ENCODE measurements around the gene DELE1. TPM values are rescaled to one million over a fixed set of nuclear protein-coding genes. Genes with fewer than 3 reads are reported as not detected.

DELE1 gene
- total RNA-seq, 1 experiment from 2014 or later = 81.5 TPM

- TF ChIP-seq ELF4 (CRISPR knock-in tag; IDR thresholded peaks at IDR 0.05; ENCODE audit: low read depth) (no peak), TCF7 (CRISPR knock-in tag; IDR thresholded peaks at IDR 0.05; ENCODE audit: low read depth) (no peak)
Measured at GRCh38 chr5:141958113-141958512, 34.4 kb downstream of the DELE1 start, which contains the start of gene PCDH12 (continued).

DNA sequence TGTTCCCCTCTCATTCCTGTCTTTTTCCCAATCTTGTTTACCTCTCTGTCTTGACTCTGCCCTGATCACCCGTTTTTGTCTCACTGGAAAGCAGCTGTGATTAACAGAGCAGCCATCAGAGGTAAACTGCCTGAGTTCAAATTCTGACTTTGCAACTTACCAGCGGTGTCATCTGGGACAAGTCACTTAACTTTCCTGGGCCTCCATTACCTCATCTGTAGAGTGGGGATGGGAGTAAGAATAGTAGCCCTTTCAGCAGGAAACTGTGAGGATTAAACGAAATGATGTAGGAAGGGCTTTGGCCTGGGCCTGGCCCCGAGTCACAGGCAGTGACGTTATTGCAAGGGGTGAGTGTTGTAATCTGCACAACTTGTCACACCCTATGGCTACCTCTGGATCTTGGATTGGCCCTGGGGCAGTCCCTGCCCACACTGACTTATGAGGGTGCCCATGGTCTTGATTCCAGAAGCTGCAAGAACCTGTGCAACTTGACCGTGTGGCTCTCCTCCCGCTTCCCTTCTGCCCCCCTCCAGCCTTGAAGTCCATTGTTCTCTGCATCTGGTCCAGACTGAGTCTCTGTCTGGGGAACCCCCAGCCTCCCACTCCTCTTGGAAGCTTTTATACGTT is 35.0 kb downstream of the DELE1 start:
- peaks cover 38% of the 10 kb centered on the region for H3K4me1 Mint-ChIP-seq
- DNase-seq (ENCODE audit: low spot score) (no peak), ATAC-seq (no peak)
- H3K36me3 Mint-ChIP-seq = no peaks in the 10 kb centered on the region
- H3K27me3 Mint-ChIP-seq (ENCODE audit: low read depth) = no peaks in the 10 kb centered on the region
- no peak overlapping the region for H3K27ac Mint-ChIP-seq
- ChIA-PET POLR2A (interaction anchor here (0.8 kb wide), 1 partner anchor 35 kb away, joined by 3 read pairs; the partner anchor contains the start of gene DELE1), CTCF (interaction anchor here (1.0 to 7.4 kb wide), 15 partner anchors 12 to 308 kb away, joined by 3 to 136 read pairs (median 6); partner anchors contain the start of genes DELE1, FCHSD1, PCDH1 and RNF14)
- no peaks in the 10 kb centered on the region for H3K9me3 Mint-ChIP-seq
- no peak overlapping the region for H3K4me3 Mint-ChIP-seq
- no peak for TF ChIP-seq OVOL2 (CRISPR knock-in tag; IDR thresholded peaks at IDR 0.05; ENCODE audit: borderline replicate concordance)
- TF ChIP-seq USF2 (CRISPR knock-in tag; IDR thresholded peaks at IDR 0.05) = no peak

DNA sequence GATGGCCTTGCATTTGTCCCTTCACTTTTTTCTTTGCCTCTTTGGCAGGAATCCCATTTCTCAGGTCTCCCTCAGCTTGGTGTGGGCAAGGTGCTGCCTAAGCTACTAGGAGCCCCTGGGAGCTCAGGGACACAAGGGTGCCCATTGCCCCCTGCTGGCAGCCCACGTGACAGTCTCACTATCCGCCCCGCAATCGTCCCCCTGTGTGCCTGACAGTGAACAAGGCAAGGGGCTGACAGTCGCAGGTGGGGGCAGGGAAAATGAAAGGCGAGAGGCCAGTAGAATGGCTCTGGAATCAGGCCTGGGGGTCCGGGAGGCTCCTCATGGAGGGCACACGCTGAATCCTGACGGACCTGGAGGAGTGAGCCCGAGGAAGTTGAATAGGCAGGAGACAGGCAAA is 36.3 kb downstream of the DELE1 start:
- Mint-ChIP-seq H3K4me3 (no peak overlapping the region), H3K27ac (no peak overlapping the region), H3K36me3 (no peaks in the 10 kb centered on the region), H3K9me3 (no peaks in the 10 kb centered on the region), H3K27me3 (ENCODE audit: low read depth) (no peaks in the 10 kb centered on the region), H3K4me1 (peaks cover 38% of the 10 kb centered on the region)
- CTCF ChIA-PET = interaction anchor here (0.6 to 7.4 kb wide), 67 partner anchors 10 to 484 kb away, joined by 3 to 136 read pairs (median 7); partner anchors contain the start of genes ARAP3, DELE1, DIAPH1 and FCHSD1
- POLR2A ChIA-PET = interaction anchor here (1.2 to 1.7 kb wide), 4 partner anchors 9 to 258 kb away, joined by 3 to 8 read pairs (median 4); partner anchors contain the start of genes DELE1 and RNF14
- DNase-seq (ENCODE audit: low spot score) (peak; percentile 54), ATAC-seq (peak; percentile 10)
- TF ChIP-seq ZBTB21 (CRISPR knock-in tag; IDR thresholded peaks at IDR 0.05; ENCODE audit: borderline replicate concordance) (no peak), ZNF423 (CRISPR knock-in tag; IDR thresholded peaks at IDR 0.05) (0 out of 2 replicates have a peak, but pooled peaks have one; percentile 44), ZNF416 (CRISPR knock-in tag; IDR thresholded peaks at IDR 0.05) (no peak), ATF1 (CRISPR knock-in tag; IDR thresholded peaks at IDR 0.05) (no peak), MLX (CRISPR knock-in tag; IDR thresholded peaks at IDR 0.05) (no peak), AFF4 (CRISPR knock-in tag; IDR thresholded peaks at IDR 0.05; ENCODE audit: borderline replicate concordance) (no peak), ERG (CRISPR knock-in tag; IDR thresholded peaks at IDR 0.05) (no peak), USF2 (CRISPR knock-in tag; IDR thresholded peaks at IDR 0.05) (peak; percentile 81), ARID4B (CRISPR knock-in tag; IDR thresholded peaks at IDR 0.05; ENCODE audit: borderline replicate concordance) (no peak), TCF7 (CRISPR knock-in tag; IDR thresholded peaks at IDR 0.05; ENCODE audit: low read depth) (no peak)
- TF ChIP-seq, protein P1, sequence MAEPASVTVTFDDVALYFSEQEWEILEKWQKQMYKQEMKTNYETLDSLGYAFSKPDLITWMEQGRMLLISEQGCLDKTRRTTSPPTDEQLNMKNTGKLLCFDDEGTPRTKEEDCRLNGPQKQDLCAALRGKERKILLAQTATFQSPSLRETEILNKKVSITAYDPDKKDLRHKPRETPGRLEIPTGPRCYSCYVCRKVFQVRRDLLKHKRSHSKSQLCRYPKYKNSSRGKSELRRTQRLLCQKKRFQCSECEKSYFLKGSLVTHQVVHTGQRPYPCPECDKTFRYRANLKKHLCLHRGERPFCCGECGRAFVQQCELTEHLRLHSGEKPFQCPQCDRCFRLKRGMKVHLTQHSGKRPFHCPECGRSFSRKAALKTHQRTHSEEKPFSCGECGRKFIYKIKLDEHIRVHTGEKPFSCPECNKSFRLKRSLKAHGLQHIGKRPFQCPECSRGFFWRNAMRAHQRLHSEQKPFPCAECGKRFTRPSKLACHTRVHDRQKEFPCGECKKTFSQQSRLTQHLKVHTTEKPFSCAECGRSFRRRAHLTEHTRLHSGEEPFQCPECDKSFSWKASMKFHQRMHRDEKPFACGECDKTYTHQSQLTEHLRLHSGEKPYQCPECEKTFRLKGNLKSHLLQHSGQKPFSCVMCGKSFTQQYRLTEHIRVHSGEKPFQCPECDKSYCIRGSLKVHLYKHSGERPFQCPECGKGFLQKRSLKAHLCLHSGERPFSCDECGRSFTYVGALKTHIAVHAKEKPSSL (CRISPR knock-in tag; conservative IDR thresholded peaks at IDR 0.05) = no peak
- TF ChIP-seq, protein P2, sequence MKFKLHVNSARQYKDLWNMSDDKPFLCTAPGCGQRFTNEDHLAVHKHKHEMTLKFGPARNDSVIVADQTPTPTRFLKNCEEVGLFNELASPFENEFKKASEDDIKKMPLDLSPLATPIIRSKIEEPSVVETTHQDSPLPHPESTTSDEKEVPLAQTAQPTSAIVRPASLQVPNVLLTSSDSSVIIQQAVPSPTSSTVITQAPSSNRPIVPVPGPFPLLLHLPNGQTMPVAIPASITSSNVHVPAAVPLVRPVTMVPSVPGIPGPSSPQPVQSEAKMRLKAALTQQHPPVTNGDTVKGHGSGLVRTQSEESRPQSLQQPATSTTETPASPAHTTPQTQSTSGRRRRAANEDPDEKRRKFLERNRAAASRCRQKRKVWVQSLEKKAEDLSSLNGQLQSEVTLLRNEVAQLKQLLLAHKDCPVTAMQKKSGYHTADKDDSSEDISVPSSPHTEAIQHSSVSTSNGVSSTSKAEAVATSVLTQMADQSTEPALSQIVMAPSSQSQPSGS (CRISPR knock-in tag; IDR thresholded peaks at IDR 0.05; ENCODE audit: borderline replicate concordance, low read depth) = no peak
